ENCODE results near the gene PIP5K1A.

- TF ChIP-seq POLR2A (IDR thresholded peaks at IDR 0.05) (no peak), CTCF (IDR thresholded peaks at IDR 0.05 in 4 of 5, conservative IDR thresholded peaks at IDR 0.05 in 1 of 5) (no peak)
Observed at GRCh38 chr1:151158326-151158725, 40.0 kb upstream of the PIP5K1A start.
